ENCODE data around the gene HAUS5.
A peak's percentile ranks its signal among the peaks of the same experiment; 100 is the strongest.

HAUS5 gene

DNA sequence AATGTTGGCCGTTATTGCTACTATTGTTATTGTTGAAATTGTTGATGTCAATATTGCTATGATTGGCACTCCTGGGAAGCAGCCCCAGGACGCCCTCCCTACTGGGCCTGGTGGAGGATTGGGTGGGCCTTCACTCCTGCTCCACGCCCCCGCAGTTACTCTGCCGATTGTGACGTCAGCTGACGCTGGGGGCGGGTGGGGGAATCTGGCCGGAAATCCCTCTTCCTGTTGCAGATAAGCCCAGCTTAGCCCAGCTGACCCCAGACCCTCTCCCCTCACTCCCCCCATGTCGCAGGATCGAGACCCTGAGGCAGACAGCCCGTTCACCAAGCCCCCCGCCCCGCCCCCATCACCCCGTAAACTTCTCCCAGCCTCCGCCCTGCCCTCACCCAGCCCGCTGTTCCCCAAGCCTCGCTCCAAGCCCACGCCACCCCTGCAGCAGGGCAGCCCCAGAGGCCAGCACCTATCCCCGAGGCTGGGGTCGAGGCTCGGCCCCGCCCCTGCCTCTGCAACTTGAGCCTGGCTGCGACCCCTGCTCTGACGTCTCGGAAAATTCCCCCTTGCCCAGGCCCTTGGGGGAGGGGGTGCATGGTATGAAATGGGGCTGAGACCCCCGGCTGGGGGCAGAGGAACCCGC, 29.1 kb downstream of the HAUS5 start, which contains the start of gene ETV2:
ETV2 (plus strand) TSS at position 231 of the 637 bp plus-strand sequence. CDS start 716 bp downstream, outside the sequence.
- TF ChIP-seq, protein P1, sequence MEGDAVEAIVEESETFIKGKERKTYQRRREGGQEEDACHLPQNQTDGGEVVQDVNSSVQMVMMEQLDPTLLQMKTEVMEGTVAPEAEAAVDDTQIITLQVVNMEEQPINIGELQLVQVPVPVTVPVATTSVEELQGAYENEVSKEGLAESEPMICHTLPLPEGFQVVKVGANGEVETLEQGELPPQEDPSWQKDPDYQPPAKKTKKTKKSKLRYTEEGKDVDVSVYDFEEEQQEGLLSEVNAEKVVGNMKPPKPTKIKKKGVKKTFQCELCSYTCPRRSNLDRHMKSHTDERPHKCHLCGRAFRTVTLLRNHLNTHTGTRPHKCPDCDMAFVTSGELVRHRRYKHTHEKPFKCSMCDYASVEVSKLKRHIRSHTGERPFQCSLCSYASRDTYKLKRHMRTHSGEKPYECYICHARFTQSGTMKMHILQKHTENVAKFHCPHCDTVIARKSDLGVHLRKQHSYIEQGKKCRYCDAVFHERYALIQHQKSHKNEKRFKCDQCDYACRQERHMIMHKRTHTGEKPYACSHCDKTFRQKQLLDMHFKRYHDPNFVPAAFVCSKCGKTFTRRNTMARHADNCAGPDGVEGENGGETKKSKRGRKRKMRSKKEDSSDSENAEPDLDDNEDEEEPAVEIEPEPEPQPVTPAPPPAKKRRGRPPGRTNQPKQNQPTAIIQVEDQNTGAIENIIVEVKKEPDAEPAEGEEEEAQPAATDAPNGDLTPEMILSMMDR (IDR thresholded peaks at IDR 0.05; ENCODE audit: poor library complexity, severe bottlenecking): no peak
- no peak for DNase-seq (ENCODE audit: low spot score)
- no peak for ATAC-seq (ENCODE audit: low read depth)
- no peak within 1 kb of the TSS for H3K4me3 ChIP-seq (ENCODE audit: severe bottlenecking)
- H3K9me3 ChIP-seq (ENCODE audit: severe bottlenecking): no peaks in the 10 kb centered on the region
- H3K4me1 ChIP-seq (ENCODE audit: insufficient read depth, poor library complexity, severe bottlenecking): no peaks in the 10 kb centered on the region
- no peaks in the 10 kb centered on the region for H3K27me3 ChIP-seq (ENCODE audit: insufficient read depth, poor library complexity, severe bottlenecking)
- H3K36me3 ChIP-seq (ENCODE audit: low read depth): peaks cover 15% of the 10 kb centered on the region
- H3K27ac ChIP-seq (ENCODE audit: poor library complexity, severe bottlenecking): no peak within 1 kb of the TSS

GRCh38 chr19:35642312-35642711, 29.8 kb downstream of the HAUS5 start:
- TF ChIP-seq, protein P1 (IDR thresholded peaks at IDR 0.05; ENCODE audit: poor library complexity, severe bottlenecking): no peak
- Histone ChIP-seq H3K27ac (ENCODE audit: poor library complexity, severe bottlenecking) (no peak overlapping the region), H3K36me3 (ENCODE audit: low read depth) (peaks cover 11% of the 10 kb centered on the region; the same call in 1 of the 2 replicates), H3K27me3 (ENCODE audit: insufficient read depth, poor library complexity, severe bottlenecking) (no peaks in the 10 kb centered on the region), H3K9me3 (ENCODE audit: severe bottlenecking) (no peaks in the 10 kb centered on the region), H3K4me3 (ENCODE audit: severe bottlenecking) (no peak overlapping the region), H3K4me1 (ENCODE audit: insufficient read depth, poor library complexity, severe bottlenecking) (no peaks in the 10 kb centered on the region)
- no peak for DNase-seq (ENCODE audit: low spot score)
- no peak for ATAC-seq (ENCODE audit: low read depth)

DNA sequence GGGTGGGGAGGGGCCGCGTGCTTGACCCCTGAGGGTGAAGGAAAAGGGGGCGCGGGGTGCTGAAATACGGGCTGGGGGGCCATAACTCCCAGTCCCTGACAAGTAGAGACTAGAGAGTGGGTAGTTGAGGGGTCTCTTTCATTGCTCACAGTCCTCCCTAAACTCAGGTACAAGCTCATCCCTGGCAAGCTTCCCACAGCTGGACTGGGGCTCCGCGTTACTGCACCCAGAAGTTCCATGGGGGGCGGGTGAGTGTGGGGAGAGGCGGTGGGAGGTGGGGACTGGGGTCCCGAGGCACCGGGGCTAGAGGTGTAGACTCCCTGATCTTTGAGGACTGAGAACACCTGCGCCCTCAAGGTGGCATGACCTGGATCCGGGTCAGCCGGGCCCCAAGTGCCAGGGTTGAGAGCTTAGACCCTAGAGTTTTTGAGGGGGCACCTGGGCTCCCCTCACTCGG, 30.3 kb downstream of the HAUS5 start:
- no peak for ATAC-seq (ENCODE audit: low read depth)
- Histone ChIP-seq H3K27me3 (ENCODE audit: insufficient read depth, poor library complexity, severe bottlenecking) (no peaks in the 10 kb centered on the region), H3K9me3 (ENCODE audit: severe bottlenecking) (no peaks in the 10 kb centered on the region), H3K4me3 (ENCODE audit: severe bottlenecking) (peak overlapping the region; percentile 48), H3K4me1 (ENCODE audit: insufficient read depth, poor library complexity, severe bottlenecking) (no peaks in the 10 kb centered on the region), H3K27ac (ENCODE audit: poor library complexity, severe bottlenecking) (peak overlapping the region; percentile 67), H3K36me3 (ENCODE audit: low read depth) (peaks cover 7% of the 10 kb centered on the region; the same call in 1 of the 2 replicates)
- no peak for DNase-seq (ENCODE audit: low spot score)
- TF ChIP-seq, protein P1 (IDR thresholded peaks at IDR 0.05; ENCODE audit: poor library complexity, severe bottlenecking): no peak

- no peaks in the 10 kb centered on the region for H3K27me3 ChIP-seq (ENCODE audit: insufficient read depth, poor library complexity, severe bottlenecking)
- no peaks in the 10 kb centered on the region; the same call in 1 of the 2 replicates for H3K36me3 ChIP-seq (ENCODE audit: low read depth)
- DNase-seq (ENCODE audit: low spot score) (peak; percentile 86), ATAC-seq (ENCODE audit: low read depth) (peak; percentile 42)
- peak overlapping the region; percentile 67 for H3K27ac ChIP-seq (ENCODE audit: poor library complexity, severe bottlenecking)
- no peaks in the 10 kb centered on the region for H3K9me3 ChIP-seq (ENCODE audit: severe bottlenecking)
- TF ChIP-seq, protein P1 (IDR thresholded peaks at IDR 0.05; ENCODE audit: poor library complexity, severe bottlenecking): no peak
- no peaks in the 10 kb centered on the region for H3K4me1 ChIP-seq (ENCODE audit: insufficient read depth, poor library complexity, severe bottlenecking)
- peak overlapping the region; percentile 48 for H3K4me3 ChIP-seq (ENCODE audit: severe bottlenecking)
Measured at GRCh38 chr19:35643255-35644205, 31.0 kb downstream of the HAUS5 start.
